ENCODE data around the gene NPPA. TPM values are rescaled to one million over a fixed set of nuclear protein-coding genes. Genes with fewer than 3 reads are reported as not detected.

The NPPA gene
- total and polyA plus RNA-seq, 2 experiments from 2014 or later, result 0.22 TPM; not detected in 1

- 24% methylated on average over 16 of the region's 16 CpGs for WGBS (ENCODE audit: low lambda C conversion rate, missing lambda C conversion rate)
- Histone ChIP-seq H3K9me3 (ENCODE audit: low read depth) (no peaks in the 10 kb centered on the region), H3K4me1 (ENCODE audit: insufficient read depth) (no peaks in the 10 kb centered on the region), H2AFZ (no peak within 1 kb of the TSS), H3K27me3 (peaks cover 34% of the 10 kb centered on the region), H3K27ac (no peak within 1 kb of the TSS), H3K36me3 (replicated peaks; ENCODE audit: insufficient read depth, low read depth) (no peaks in the 10 kb centered on the region), H4K20me1 (ENCODE audit: insufficient read depth, poor library complexity, severe bottlenecking) (no peaks in the 10 kb centered on the region), H3K9me2 (replicated peaks; ENCODE audit: insufficient read depth) (no peaks in the 10 kb centered on the region), H3K79me2 (no peaks in the 10 kb centered on the region), H3K4me3 (no peak within 1 kb of the TSS), H3K4me2 (peak within 1 kb of the TSS; percentile 85)
- TF ChIP-seq CTCF (IDR thresholded peaks at IDR 0.05; ENCODE audit: poor library complexity) (no peak), EZH2phosphoT487 (IDR thresholded peaks at IDR 0.05; ENCODE audit: low read depth, severe bottlenecking, unreplicated experiment) (no peak), EZH2 (IDR thresholded peaks at IDR 0.05; ENCODE audit: borderline replicate concordance) (no peak)
- DNase-seq (ENCODE audit: low spot score), result no peak
Measured at GRCh38 chr1:11858613-11858967, 11.0 kb upstream of the NPPA start, which contains the start of gene NPPB. NPPB (minus strand) TSS chr1:11858945; CDS start chr1:11858833, 112 bp downstream.

DNA sequence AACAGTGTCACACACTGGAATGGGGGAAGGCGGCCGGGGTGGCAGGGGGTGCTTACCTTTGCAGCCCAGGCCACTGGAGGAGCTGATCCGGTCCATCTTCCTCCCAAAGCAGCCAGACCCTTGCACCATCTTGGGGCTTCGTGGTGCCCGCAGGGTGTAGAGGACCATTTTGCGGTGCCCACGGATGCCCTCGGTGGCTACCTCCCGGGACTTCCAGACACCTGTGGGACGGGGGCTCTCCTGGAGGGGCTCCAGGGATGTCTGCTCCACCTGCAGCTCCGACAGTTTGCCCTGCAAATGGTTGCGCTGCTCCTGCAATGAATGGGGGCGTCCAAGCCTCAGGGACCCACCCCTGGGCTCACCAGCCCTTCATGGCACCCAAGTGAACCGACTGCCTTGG is 10.6 kb upstream of the NPPA start:
- Histone ChIP-seq H2AFZ (no peak overlapping the region), H3K36me3 (replicated peaks; ENCODE audit: insufficient read depth, low read depth) (no peaks in the 10 kb centered on the region), H3K27me3 (peaks cover 34% of the 10 kb centered on the region), H4K20me1 (ENCODE audit: insufficient read depth, poor library complexity, severe bottlenecking) (no peaks in the 10 kb centered on the region), H3K9me3 (ENCODE audit: low read depth) (no peaks in the 10 kb centered on the region), H3K27ac (no peak overlapping the region), H3K4me3 (no peak overlapping the region), H3K79me2 (no peaks in the 10 kb centered on the region), H3K4me1 (ENCODE audit: insufficient read depth) (no peaks in the 10 kb centered on the region), H3K9me2 (replicated peaks; ENCODE audit: insufficient read depth) (no peaks in the 10 kb centered on the region), H3K4me2 (no peak overlapping the region)
- WGBS (ENCODE audit: low lambda C conversion rate, missing lambda C conversion rate), result 90% methylated on average over 14 of the region's 14 CpGs
- no peak for TF ChIP-seq EZH2phosphoT487 (IDR thresholded peaks at IDR 0.05; ENCODE audit: low read depth, severe bottlenecking, unreplicated experiment)
- no peak for TF ChIP-seq CTCF (IDR thresholded peaks at IDR 0.05; ENCODE audit: poor library complexity)
- no peak for TF ChIP-seq EZH2 (IDR thresholded peaks at IDR 0.05; ENCODE audit: borderline replicate concordance)
- DNase-seq (ENCODE audit: low spot score), result no peak

GRCh38 chr1:11857164-11857851 is 9.7 kb upstream of the NPPA start:
- no peaks in the 10 kb centered on the region for H3K79me2 ChIP-seq
- H3K27me3 ChIP-seq, result peaks cover 34% of the 10 kb centered on the region
- H2AFZ ChIP-seq, result no peak overlapping the region
- WGBS (ENCODE audit: low lambda C conversion rate, missing lambda C conversion rate), result 55% methylated on average over 10 of the region's 10 CpGs
- no peaks in the 10 kb centered on the region for H3K9me3 ChIP-seq (ENCODE audit: low read depth)
- no peaks in the 10 kb centered on the region for H4K20me1 ChIP-seq (ENCODE audit: insufficient read depth, poor library complexity, severe bottlenecking)
- H3K4me3 ChIP-seq, result no peak overlapping the region
- no peaks in the 10 kb centered on the region for H3K9me2 ChIP-seq (replicated peaks; ENCODE audit: insufficient read depth)
- H3K27ac ChIP-seq, result no peak overlapping the region
- TF ChIP-seq EZH2phosphoT487 (IDR thresholded peaks at IDR 0.05; ENCODE audit: low read depth, severe bottlenecking, unreplicated experiment), result no peak
- no peak for TF ChIP-seq CTCF (IDR thresholded peaks at IDR 0.05; ENCODE audit: poor library complexity)
- no peak for TF ChIP-seq EZH2 (IDR thresholded peaks at IDR 0.05; ENCODE audit: borderline replicate concordance)
- DNase-seq (ENCODE audit: low spot score), result no peak
- H3K36me3 ChIP-seq (replicated peaks; ENCODE audit: insufficient read depth, low read depth), result no peaks in the 10 kb centered on the region
- no peak overlapping the region for H3K4me2 ChIP-seq
- no peaks in the 10 kb centered on the region for H3K4me1 ChIP-seq (ENCODE audit: insufficient read depth)

Measured in hepatocyte (in vitro differentiated cells).